Measurements from ENCODE around the gene CCDC60.

- TF ChIP-seq POLR2AphosphoS5 (IDR thresholded peaks at IDR 0.05; ENCODE audit: low read depth, low read length) (no peak), TAF1 (IDR thresholded peaks at IDR 0.05; ENCODE audit: borderline replicate concordance, insufficient read depth, low read length) (no peak), SIN3A (IDR thresholded peaks at IDR 0.05; ENCODE audit: borderline replicate concordance, insufficient read depth, low read length) (no peak), FOXP2 (optimal IDR thresholded peaks at IDR 0.05; ENCODE audit: borderline replicate concordance, extremely low read depth, extremely low read length, insufficient read depth) (no peak), REST (IDR thresholded peaks at IDR 0.05; ENCODE audit: insufficient read depth in 1 of 2, low read depth in 2 of 2, low read length in 2 of 2) (no peak)
Measured at GRCh38 chr12:119375883-119376190, 41.3 kb downstream of the CCDC60 start.
